ENCODE results near the gene MPND. TPM values are rescaled to one million over a fixed set of nuclear protein-coding genes. Genes with fewer than 3 reads are reported as not detected.

MPND gene
- total and polyA plus RNA-seq, 2 of the 13 experiments (the other 11 are each of a cell fraction or from before 2014, with no cell fraction given), result 10.8 to 15.8 TPM

DNA sequence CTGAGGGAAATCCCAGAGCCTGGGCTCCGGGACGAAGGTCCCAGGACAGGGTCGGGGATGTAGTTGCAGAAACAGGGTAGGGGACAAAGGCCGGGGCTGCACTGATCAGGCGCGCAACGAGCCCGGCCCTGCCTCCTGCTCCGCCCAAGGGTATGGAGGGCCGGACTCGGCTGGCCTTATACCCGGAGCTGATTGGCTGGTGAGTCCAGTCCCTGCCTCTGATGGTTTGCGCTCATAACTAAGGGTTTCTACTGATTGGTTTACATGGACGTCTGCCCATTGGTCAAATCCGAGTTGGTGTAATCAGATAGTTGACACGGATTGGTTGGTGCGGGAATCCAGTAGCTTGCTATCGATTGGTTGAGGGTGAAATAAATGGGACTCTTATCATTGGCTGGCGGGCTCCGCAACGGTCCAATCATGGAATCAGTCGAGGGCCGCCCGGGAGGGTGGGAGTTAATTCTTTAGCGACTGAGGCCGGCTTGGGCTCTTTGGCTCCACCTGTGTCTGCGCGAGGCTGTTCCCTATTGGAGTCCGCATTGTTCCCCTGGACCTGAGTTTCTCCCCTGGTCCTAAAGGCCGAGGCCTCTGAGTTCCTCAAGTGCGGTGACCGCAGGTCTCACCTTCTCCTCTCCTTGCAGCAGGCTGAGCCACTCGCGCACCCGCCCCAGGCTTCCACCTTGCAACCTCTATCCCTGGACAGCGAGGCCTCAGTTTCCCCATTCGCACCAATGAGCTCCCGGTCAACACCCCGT is 570 bp upstream of the MPND start (continued):
- no peak for TF ChIP-seq KDM5A (IDR thresholded peaks at IDR 0.05; ENCODE audit: borderline replicate concordance, low read length)
- TF ChIP-seq ADNP (CRISPR knock-in tag; IDR thresholded peaks at IDR 0.05), result no peak
- TF ChIP-seq TRIM22 (IDR thresholded peaks at IDR 0.05), result no peak
- TF ChIP-seq AKAP8 (CRISPR knock-in tag; IDR thresholded peaks at IDR 0.05), result no peak
- TF ChIP-seq FOXM1 (CRISPR knock-in tag; IDR thresholded peaks at IDR 0.05), result no peak
- no peak; the same call in 1 of the 2 replicates for TF ChIP-seq ARNT2 (CRISPR knock-in tag; IDR thresholded peaks at IDR 0.05; ENCODE audit: low read depth)
- TF ChIP-seq GFI1 (CRISPR knock-in tag; IDR thresholded peaks at IDR 0.05; ENCODE audit: borderline replicate concordance), result peak; percentile 65; the same call in 1 of the 2 replicates
- peak; percentile 11; the same call in 1 of the 2 replicates for TF ChIP-seq MEIS1 (CRISPR knock-in tag; IDR thresholded peaks at IDR 0.05; ENCODE audit: borderline replicate concordance)
- TF ChIP-seq MBNL3 (CRISPR knock-in tag; conservative IDR thresholded peaks at IDR 0.05), result no peak
- no peak; the same call in 1 of the 2 replicates for TF ChIP-seq ERF (CRISPR knock-in tag; IDR thresholded peaks at IDR 0.05)
- TF ChIP-seq SMAD3 (CRISPR knock-in tag; IDR thresholded peaks at IDR 0.05), result 0 out of 2 replicates have a peak, but pooled peaks have one; percentile 63
- peak; percentile 61; the same call in 1 of the 2 replicates for TF ChIP-seq ZFP91 (CRISPR knock-in tag; IDR thresholded peaks at IDR 0.05; ENCODE audit: borderline replicate concordance)
- 0 out of 2 replicates have a peak, but pooled peaks have one; percentile 61 for TF ChIP-seq ZNF737 (CRISPR knock-in tag; IDR thresholded peaks at IDR 0.05; ENCODE audit: borderline replicate concordance)
- TF ChIP-seq AHDC1 (CRISPR knock-in tag; IDR thresholded peaks at IDR 0.05; ENCODE audit: borderline replicate concordance), result no peak; the same call in 1 of the 2 replicates
- peak; percentile 73 for TF ChIP-seq RBFOX2 (IDR thresholded peaks at IDR 0.05; ENCODE audit: low read depth, low read length)
- peak; percentile 55 for TF ChIP-seq TEAD3 (CRISPR knock-in tag; optimal IDR thresholded peaks at IDR 0.05; ENCODE audit: borderline replicate concordance)
- TF ChIP-seq NCOA2 (CRISPR knock-in tag; IDR thresholded peaks at IDR 0.05), result peak; percentile 53; the same call in 1 of the 2 replicates
- TF ChIP-seq ZNF205 (CRISPR knock-in tag; IDR thresholded peaks at IDR 0.05), result peak; percentile 46; the same call in 1 of the 2 replicates
- TF ChIP-seq POLR2AphosphoS2 (IDR thresholded peaks at IDR 0.05; ENCODE audit: low read depth, low read length), result no peak
- peak; percentile 92; the same call in 1 of the 2 replicates for TF ChIP-seq ZNF850 (CRISPR knock-in tag; conservative IDR thresholded peaks at IDR 0.05)
- peak; percentile 67; the same call in 1 of the 2 replicates for TF ChIP-seq ZNF501 (CRISPR knock-in tag; IDR thresholded peaks at IDR 0.05)
- TF ChIP-seq HIVEP1 (CRISPR knock-in tag; IDR thresholded peaks at IDR 0.05), result peak; percentile 17; the same call in 1 of the 2 replicates

Data from HepG2 (cell line).